ENCODE results near the gene TMBIM1.

DNA sequence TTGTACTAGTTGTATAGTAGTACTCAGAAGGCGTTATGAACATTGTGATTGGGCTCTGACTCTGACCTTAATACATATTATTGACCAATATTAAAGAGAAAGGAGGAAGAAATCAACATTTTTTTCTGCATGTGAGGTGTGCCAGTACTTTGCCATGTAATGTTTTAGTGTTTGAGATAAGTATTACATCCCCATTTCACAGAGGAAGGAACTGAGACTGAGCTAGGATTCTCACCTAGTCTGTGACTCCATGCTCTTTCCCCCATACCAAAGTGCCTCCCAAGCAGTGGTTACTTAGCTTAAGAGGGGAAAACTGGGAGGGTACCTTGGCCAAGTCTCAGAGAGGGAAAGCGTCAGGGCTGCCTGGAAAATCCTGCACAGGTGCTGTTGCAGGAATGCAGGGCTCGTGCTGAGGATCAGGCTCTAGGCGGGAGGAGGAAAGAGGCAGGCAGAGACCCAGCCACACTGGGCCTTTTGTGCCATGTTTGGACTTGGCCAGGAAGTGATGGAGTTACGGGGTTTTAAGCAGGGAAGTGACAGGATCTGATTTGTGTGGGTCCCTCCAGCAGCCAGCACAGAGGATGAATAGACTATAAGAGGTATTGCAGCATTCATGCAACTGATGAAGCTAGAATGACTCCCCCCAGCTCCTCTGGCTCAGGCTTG is 20.3 kb downstream of the TMBIM1 start:
- TF ChIP-seq, protein P1, sequence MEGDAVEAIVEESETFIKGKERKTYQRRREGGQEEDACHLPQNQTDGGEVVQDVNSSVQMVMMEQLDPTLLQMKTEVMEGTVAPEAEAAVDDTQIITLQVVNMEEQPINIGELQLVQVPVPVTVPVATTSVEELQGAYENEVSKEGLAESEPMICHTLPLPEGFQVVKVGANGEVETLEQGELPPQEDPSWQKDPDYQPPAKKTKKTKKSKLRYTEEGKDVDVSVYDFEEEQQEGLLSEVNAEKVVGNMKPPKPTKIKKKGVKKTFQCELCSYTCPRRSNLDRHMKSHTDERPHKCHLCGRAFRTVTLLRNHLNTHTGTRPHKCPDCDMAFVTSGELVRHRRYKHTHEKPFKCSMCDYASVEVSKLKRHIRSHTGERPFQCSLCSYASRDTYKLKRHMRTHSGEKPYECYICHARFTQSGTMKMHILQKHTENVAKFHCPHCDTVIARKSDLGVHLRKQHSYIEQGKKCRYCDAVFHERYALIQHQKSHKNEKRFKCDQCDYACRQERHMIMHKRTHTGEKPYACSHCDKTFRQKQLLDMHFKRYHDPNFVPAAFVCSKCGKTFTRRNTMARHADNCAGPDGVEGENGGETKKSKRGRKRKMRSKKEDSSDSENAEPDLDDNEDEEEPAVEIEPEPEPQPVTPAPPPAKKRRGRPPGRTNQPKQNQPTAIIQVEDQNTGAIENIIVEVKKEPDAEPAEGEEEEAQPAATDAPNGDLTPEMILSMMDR (IDR thresholded peaks at IDR 0.05; ENCODE audit: low read length) = no peak
- TF ChIP-seq EZH2 (optimal IDR thresholded peaks at IDR 0.05; ENCODE audit: low read depth, low read length) = no peak
- TF ChIP-seq EZH2phosphoT487 (IDR thresholded peaks at IDR 0.05; ENCODE audit: low read length) = no peak

Data from MM.1S (cell line).